Vagina (tissue), 2 donors: ENCODE results near the gene PARM1. TPM values are rescaled to one million over a fixed set of nuclear protein-coding genes. Genes with fewer than 3 reads are reported as not detected.
"Not testable (repeated sequence)": the region's sequence is repeated elsewhere in the genome, so short reads cannot be mapped to it uniquely, and the experiment has no call there.

Experiments used
- DNase-seq, 2 donors: peaks; one replicate each; pipeline ENCODE4 v3.0.0-alpha.2; 2017; ENCODE audit errors: extremely low spot score in 2 of 2
- H3K27ac ChIP-seq: fragments of 200-600 bp; sonication (generic); one replicate; pipeline ENCODE4 v1.5.1; 2019
- H3K27me3 ChIP-seq: fragments of 200-600 bp; sonication (generic); one replicate; pipeline ENCODE4 v1.5.1; 2019
- H3K36me3 ChIP-seq, 2 donors: fragments of 200-600 bp; sonication (generic); one replicate each; pipeline ENCODE4 v1.5.1; 2017 to 2019
- H3K4me1 ChIP-seq: fragments of 200-600 bp; sonication (generic); one replicate; pipeline ENCODE4 v1.5.1; 2019
- H3K4me3 ChIP-seq, 2 donors: fragments of 200-600 bp; sonication (generic); 1 replicate in 1 of 2; 2 replicates in 1 of 2; pipeline ENCODE4 v1.5.1; 2016 to 2019
- H3K9me3 ChIP-seq: fragments of 200-600 bp; sonication (generic); one replicate; pipeline ENCODE4 v1.5.1; 2019
- POLR2A ChIP-seq, 2 donors: fragments of 450-650 bp; IDR thresholded peaks; one replicate each; pipeline ENCODE4 v1.6.1; 2017; ENCODE audit warnings: antibody characterized with exemption in 2 of 2, mild to moderate bottlenecking in 2 of 2, moderate library complexity in 2 of 2
- POLR2AphosphoS5 ChIP-seq, 2 donors: sonication (generic); formaldehyde crosslinking; IDR thresholded peaks; one replicate each; pipeline ENCODE4 v1.9.0; 2017; ENCODE audit warnings: antibody characterized with exemption in 2 of 2, mild to moderate bottlenecking in 2 of 2, low read depth in 1 of 2; ENCODE audit not compliant: insufficient read depth in 1 of 2
- intact Hi-C: fragments of 100-400 bp; cut with DNase I; formaldehyde crosslinking; loops from one replicate; pipeline ENCODE4 v1.15.1; 2023
- total RNA-seq: library from RNA; depleted of rRNA; stranded (reverse); fragments of >200 nt; gene quantifications from one replicate; pipeline ENCODE4 v1.2.3, GENCODE V29; 2016
- TF ChIP-seq, protein P1 (sequence below), 3 experiments: fragments of 450-650 bp in 2 of 3; fragments of 200-600 bp in 1 of 3; sonication (generic) in 1 of 3; IDR thresholded peaks; one replicate each; pipeline ENCODE4 v1.5.1; 2017 to 2019; ENCODE audit warnings: antibody characterized with exemption in 3 of 3, mild to moderate bottlenecking in 2 of 3, moderate library complexity in 2 of 3

PARM1 gene
- total RNA-seq, 1 donor from 2014 or later, result 26.3 TPM

DNA sequence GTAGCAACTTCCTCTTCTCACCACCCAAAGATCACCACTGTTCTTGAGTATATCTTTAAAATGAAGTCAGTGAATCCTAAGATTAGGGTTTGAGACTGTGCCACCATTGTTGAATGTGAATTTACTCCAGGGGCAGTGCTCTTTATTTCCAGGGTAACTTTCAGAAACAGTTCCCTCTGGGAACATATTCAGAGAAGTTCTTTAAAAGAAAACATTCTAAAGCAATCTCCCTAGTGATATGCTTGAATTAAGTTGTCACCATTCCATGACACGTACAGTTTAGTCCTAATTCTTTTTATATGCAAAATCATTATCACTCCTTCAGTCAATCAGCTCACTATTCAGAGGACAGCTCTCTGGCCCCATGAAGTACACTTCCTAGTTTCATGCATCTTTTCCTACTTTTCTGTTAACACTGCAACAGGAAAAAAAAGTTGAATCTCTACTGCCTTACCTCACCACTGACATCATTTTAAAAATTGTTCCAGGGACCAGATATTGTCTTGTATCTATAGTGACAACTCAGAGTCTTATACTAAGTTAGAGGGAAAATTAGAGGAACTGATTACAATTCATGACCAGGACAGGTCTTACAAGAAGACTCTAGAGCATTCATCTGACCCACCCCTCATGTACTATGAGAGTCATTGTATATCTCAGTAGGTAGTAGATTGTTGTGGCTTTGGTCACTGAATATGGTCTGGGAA, 49.8 kb downstream of the PARM1 start:
- Histone ChIP-seq H3K27ac (no peak overlapping the region), H3K4me1 (no peaks in the 10 kb centered on the region), H3K36me3 (no peaks in the 10 kb centered on the region), H3K4me3 (no peak overlapping the region), H3K9me3 (no peaks in the 10 kb centered on the region), H3K27me3 (no peaks in the 10 kb centered on the region)
- intact Hi-C loops, result no loop called here
- no peak for TF ChIP-seq POLR2AphosphoS5 (IDR thresholded peaks at IDR 0.05; ENCODE audit: insufficient read depth in 1 of 2, low read depth in 1 of 2)
- TF ChIP-seq, protein P1, sequence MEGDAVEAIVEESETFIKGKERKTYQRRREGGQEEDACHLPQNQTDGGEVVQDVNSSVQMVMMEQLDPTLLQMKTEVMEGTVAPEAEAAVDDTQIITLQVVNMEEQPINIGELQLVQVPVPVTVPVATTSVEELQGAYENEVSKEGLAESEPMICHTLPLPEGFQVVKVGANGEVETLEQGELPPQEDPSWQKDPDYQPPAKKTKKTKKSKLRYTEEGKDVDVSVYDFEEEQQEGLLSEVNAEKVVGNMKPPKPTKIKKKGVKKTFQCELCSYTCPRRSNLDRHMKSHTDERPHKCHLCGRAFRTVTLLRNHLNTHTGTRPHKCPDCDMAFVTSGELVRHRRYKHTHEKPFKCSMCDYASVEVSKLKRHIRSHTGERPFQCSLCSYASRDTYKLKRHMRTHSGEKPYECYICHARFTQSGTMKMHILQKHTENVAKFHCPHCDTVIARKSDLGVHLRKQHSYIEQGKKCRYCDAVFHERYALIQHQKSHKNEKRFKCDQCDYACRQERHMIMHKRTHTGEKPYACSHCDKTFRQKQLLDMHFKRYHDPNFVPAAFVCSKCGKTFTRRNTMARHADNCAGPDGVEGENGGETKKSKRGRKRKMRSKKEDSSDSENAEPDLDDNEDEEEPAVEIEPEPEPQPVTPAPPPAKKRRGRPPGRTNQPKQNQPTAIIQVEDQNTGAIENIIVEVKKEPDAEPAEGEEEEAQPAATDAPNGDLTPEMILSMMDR (IDR thresholded peaks at IDR 0.05), result no peak
- no peak for TF ChIP-seq POLR2A (IDR thresholded peaks at IDR 0.05)
- DNase-seq, result no peak

DNA sequence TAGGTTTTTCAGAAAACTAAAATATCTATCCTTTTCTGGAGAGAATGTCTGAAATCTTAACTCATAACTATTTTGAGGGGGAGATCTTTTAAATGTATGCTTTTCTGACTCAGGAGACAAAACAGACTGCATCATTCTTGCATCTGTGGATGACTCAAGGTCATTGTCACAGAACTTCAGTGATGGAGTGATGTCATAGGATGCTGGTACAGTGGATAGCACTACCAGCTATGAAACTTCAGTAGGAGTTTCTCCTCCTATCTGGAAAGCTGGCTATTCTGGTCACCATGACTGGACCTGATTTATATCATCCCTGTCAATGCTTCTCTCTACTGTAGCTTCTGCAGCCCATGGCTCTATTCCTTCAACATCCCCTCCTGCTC, 50.3 kb downstream of the PARM1 start:
- no peaks in the 10 kb centered on the region for H3K36me3 ChIP-seq
- no peaks in the 10 kb centered on the region for H3K4me1 ChIP-seq
- DNase-seq, result no peak
- no peaks in the 10 kb centered on the region for H3K27me3 ChIP-seq
- H3K9me3 ChIP-seq, result no peaks in the 10 kb centered on the region
- no peak overlapping the region for H3K27ac ChIP-seq
- TF ChIP-seq, protein P1 (IDR thresholded peaks at IDR 0.05), result no peak
- TF ChIP-seq POLR2A (IDR thresholded peaks at IDR 0.05) (no peak), POLR2AphosphoS5 (IDR thresholded peaks at IDR 0.05; ENCODE audit: insufficient read depth in 1 of 2, low read depth in 1 of 2) (no peak)
- H3K4me3 ChIP-seq, result no peak overlapping the region
- intact Hi-C loops, result no loop called here

DNA sequence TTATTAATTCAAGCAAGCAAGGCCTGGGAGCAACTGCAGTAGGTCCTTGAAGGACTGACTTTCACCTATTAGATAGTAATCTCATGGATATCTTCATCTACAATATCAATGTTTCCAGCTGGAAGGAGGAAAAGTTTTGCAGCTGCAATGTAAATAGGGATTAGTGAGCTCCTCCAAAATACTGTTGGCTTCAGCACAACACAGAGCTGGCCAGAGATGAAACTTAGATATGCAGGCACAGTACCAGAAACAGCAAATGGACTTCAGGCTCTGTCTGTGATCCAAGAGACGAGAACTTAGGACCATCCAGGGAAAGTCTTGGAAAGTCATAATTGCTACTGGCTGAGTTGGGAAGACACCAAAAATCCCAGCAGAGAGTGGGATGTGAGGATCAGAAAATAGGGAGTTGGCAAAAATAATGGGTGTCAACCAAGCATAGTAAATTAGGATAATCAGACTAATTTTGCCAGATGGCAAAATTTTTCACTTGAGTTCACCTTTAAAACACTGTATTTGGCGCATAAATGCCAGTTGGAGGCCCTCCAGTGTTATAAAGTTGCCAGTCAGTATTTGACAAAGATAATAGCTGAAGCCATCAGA, 57.5 kb downstream of the PARM1 start:
- H3K9me3 ChIP-seq, result no peaks in the 10 kb centered on the region
- intact Hi-C loops, result no loop called here
- TF ChIP-seq POLR2AphosphoS5 (IDR thresholded peaks at IDR 0.05; ENCODE audit: insufficient read depth in 1 of 2, low read depth in 1 of 2), result no peak
- TF ChIP-seq POLR2A (IDR thresholded peaks at IDR 0.05), result no peak
- TF ChIP-seq, protein P1 (IDR thresholded peaks at IDR 0.05), result no peak
- no peak for DNase-seq
- H3K4me1 ChIP-seq, result peaks cover 4% of the 10 kb centered on the region
- no peak overlapping the region for H3K27ac ChIP-seq
- no peaks in the 10 kb centered on the region for H3K27me3 ChIP-seq
- H3K36me3 ChIP-seq, result no peaks in the 10 kb centered on the region
- no peak overlapping the region for H3K4me3 ChIP-seq

DNA sequence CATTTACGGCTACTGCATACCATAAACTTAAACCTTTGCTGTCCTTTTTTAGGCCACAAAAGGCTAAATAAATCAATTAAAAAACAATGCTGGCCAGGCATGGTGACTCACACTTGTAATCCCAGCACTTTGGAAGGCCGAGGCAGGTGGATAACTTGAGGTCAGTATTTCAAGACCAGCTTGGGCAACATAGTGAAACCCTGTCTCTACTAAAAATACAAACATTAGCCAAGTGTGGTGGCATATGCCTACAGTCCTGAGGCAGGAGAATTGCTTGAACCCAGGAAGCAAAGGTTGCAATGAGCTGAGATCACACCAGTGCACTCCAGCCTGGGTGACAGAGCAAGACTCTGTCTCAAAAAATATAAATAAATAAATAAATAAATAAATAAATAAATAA, 61.5 kb downstream of the PARM1 start:
- intact Hi-C loops, H3K27me3 ChIP-seq, DNase-seq, H3K27ac ChIP-seq, H3K9me3 ChIP-seq, H3K4me1 ChIP-seq, H3K4me3 ChIP-seq, H3K36me3 ChIP-seq: not testable (repeated sequence)

DNA sequence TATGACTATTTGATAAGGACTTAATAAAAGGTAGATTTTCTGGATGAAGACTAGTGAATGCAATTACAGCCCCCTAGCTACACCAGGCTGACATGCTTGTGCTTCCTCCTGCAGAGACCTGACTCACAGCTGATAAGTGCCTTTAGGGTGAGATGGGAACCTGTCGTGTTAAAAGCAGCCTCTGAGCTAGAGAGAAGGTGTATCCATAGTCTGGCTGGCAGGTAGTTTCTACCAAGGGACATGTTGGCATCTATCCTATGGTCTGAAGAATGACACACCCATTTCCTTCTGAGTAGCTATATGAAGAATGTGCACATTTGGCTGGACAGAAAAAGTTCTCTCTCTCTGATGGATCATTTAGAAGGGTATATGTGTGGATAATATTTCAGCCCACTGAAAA, 64.1 kb downstream of the PARM1 start:
- intact Hi-C loops, result no loop called here
- Histone ChIP-seq H3K27ac (no peak overlapping the region), H3K36me3 (no peaks in the 10 kb centered on the region), H3K9me3 (no peaks in the 10 kb centered on the region), H3K4me3 (no peak overlapping the region), H3K4me1 (no peaks in the 10 kb centered on the region), H3K27me3 (no peaks in the 10 kb centered on the region)
- TF ChIP-seq, protein P1 (IDR thresholded peaks at IDR 0.05), result no peak
- no peak for TF ChIP-seq POLR2AphosphoS5 (IDR thresholded peaks at IDR 0.05; ENCODE audit: insufficient read depth in 1 of 2, low read depth in 1 of 2)
- no peak for TF ChIP-seq POLR2A (IDR thresholded peaks at IDR 0.05)
- DNase-seq, result no peak
